Activated CD4-positive, alpha-beta T cell treated with anti-CD3 and anti-CD28 coated beads for 36 hours (primary cell): ENCODE results near the gene MISP3. TPM values are rescaled to one million over a fixed set of nuclear protein-coding genes. Genes with fewer than 3 reads are reported as not detected.

Source experiments
- ATAC-seq: fragments of 200-7000 bp; cut with Tn5 transposase; one replicate; pipeline ENCODE4 v1.10.0; 2021; ENCODE audit warnings: mild to moderate bottlenecking, moderate library complexity
- CTCF ChIA-PET: fragments of 350-600 bp; sonication (Branson Sonifier 250); formaldehyde crosslinking; loops from one replicate; lab custom pipeline; 2021; ENCODE audit warnings: antibody characterized with exemption; lab: Charles Lee
- POLR2A ChIA-PET: fragments of 350-600 bp; sonication (Branson Sonifier 250); formaldehyde crosslinking; loops from one replicate; lab custom pipeline; 2021; ENCODE audit warnings: antibody characterized with exemption, inconsistent platforms; lab: Charles Lee
- DNase-seq: peaks from one replicate; pipeline ENCODE4 v3.0.0-alpha.2; 2020
- H3K27ac Mint-ChIP-seq: one replicate; pipeline ENCODE4 v1.8.0; 2021; ENCODE audit warnings: mixed read lengths
- H3K27me3 Mint-ChIP-seq: one replicate; pipeline ENCODE4 v1.8.0; 2021; ENCODE audit warnings: mixed read lengths
- H3K36me3 Mint-ChIP-seq: one replicate; pipeline ENCODE4 v1.8.0; 2021; ENCODE audit warnings: low read depth, mixed read lengths
- H3K4me1 Mint-ChIP-seq: one replicate; pipeline ENCODE4 v1.8.0; 2021; ENCODE audit warnings: mixed read lengths
- H3K4me3 Mint-ChIP-seq: one replicate; pipeline ENCODE4 v1.8.0; 2021; ENCODE audit warnings: mild to moderate bottlenecking, moderate library complexity, mixed read lengths
- H3K9me3 Mint-ChIP-seq: one replicate; pipeline ENCODE4 v1.8.0; 2021; ENCODE audit warnings: low read depth, mixed read lengths
- intact Hi-C, 2 experiments: fragments of 100-400 bp; cut with DNase I in 1 of 2; cut with micrococcal nuclease in 1 of 2; formaldehyde crosslinking; loops; one replicate each; pipeline versions ENCODE4 v1.14.2 to v1.15.1; 2022 to 2024; cut with DNase I, micrococcal nuclease
- total RNA-seq, 2 experiments: library from RNA; stranded (reverse); gene quantifications; one replicate each; pipeline ENCODE4 v1.2.3, GENCODE V29; 2021

The MISP3 gene
- total RNA-seq, 2 experiments from 2014 or later, result 1.1 to 1.6 TPM

- intact Hi-C loops, result no loop called here
- Mint-ChIP-seq H3K27me3 (no peaks in the 10 kb centered on the region), H3K36me3 (peaks cover 15% of the 10 kb centered on the region), H3K27ac (no peak overlapping the region), H3K4me3 (no peak overlapping the region), H3K4me1 (peaks cover 22% of the 10 kb centered on the region), H3K9me3 (no peaks in the 10 kb centered on the region)
- DNase-seq, result no peak
- ChIA-PET CTCF (interaction anchor here (0.5 to 1.3 kb wide), 3 partner anchors 11 to 16 kb away, joined by 3 to 4 read pairs (median 3); partner anchors contain the start of gene ASF1B), POLR2A (no interaction called here)
- no peak for ATAC-seq
Observed at GRCh38 chr19:14120497-14120780, 47.9 kb downstream of the MISP3 start.

- peaks cover 8% of the 10 kb centered on the region for H3K4me1 Mint-ChIP-seq
- intact Hi-C loops, result no loop called here
- no peaks in the 10 kb centered on the region for H3K9me3 Mint-ChIP-seq
- ATAC-seq, result no peak
- H3K27ac Mint-ChIP-seq, result no peak overlapping the region
- ChIA-PET CTCF (interaction anchor here (1.8 kb wide), 1 partner anchor 14 kb away, joined by 7 read pairs; the partner anchor contains the start of gene ASF1B), POLR2A (no interaction called here)
- DNase-seq, result no peak
- peaks cover 21% of the 10 kb centered on the region for H3K36me3 Mint-ChIP-seq
- no peaks in the 10 kb centered on the region for H3K27me3 Mint-ChIP-seq
- H3K4me3 Mint-ChIP-seq, result no peak overlapping the region
Observed at GRCh38 chr19:14122924-14123323, 50.3 kb downstream of the MISP3 start.

Other genes starting within 250 kb of the MISP3 start
- 1 to 10 TPM; 1.2 to 1.6 TPM for gene NANOS3, start 195.7 kb upstream of the MISP3 start, total RNA-seq
- gene BRME1, start 166.7 kb upstream of the MISP3 start, total RNA-seq, result 1 to 10 TPM; 5.3 to 5.5 TPM
- gene CC2D1A, start 166.6 kb upstream of the MISP3 start, total RNA-seq, result 10 to 100 TPM; 30.2 to 34.3 TPM
- gene PODNL1, start 134.4 kb upstream of the MISP3 start, total RNA-seq, result under 1 TPM; 0.25 to 0.46 TPM
- gene DCAF15, start 120.3 kb upstream of the MISP3 start, total RNA-seq, result 10 to 100 TPM; 55.8 to 61.6 TPM
- gene RFX1, start 66.5 kb upstream of the MISP3 start, total RNA-seq, result 10 to 100 TPM; 14.2 to 15.3 TPM
- gene RLN3, start 44.6 kb upstream of the MISP3 start, total RNA-seq, result not detected
- 10 to 100 TPM; 49.8 to 52.0 TPM for gene IL27RA, start 41.0 kb upstream of the MISP3 start, total RNA-seq
- gene PALM3, start 10.7 kb upstream of the MISP3 start, total RNA-seq, result under 1 TPM in 1 of 2 experiments, not detected in 1; 0.16 TPM
- gene C19orf67, start 13.0 kb downstream of the MISP3 start, total RNA-seq, result under 1 TPM; 0.21 to 0.39 TPM
- 10 to 100 TPM; 72.9 to 73.8 TPM for gene SAMD1, start 18.0 kb downstream of the MISP3 start, total RNA-seq
- 10 to 100 TPM; 58.1 to 68.7 TPM for gene PRKACA, start 45.0 kb downstream of the MISP3 start, total RNA-seq
- 10 to 100 TPM; 64.6 to 70.4 TPM for gene ASF1B, start 63.8 kb downstream of the MISP3 start, total RNA-seq
- gene ADGRL1, start 133.4 kb downstream of the MISP3 start, total RNA-seq, result 10 to 100 TPM; 20.8 to 23.5 TPM